Measurements from ENCODE around the gene KHK. TPM values are rescaled to one million over a fixed set of nuclear protein-coding genes. Genes with fewer than 3 reads are reported as not detected.

Gene KHK
- total and polyA plus RNA-seq, 8 donors = 5.1 to 16.2 (median 7.4) TPM

GRCh38 chr2:27092696-27093429 is 6.3 kb downstream of the KHK start:
- ATAC-seq (no peak), FAIRE-seq (no peak), DNase-seq (peak in 1 of 6 donors; percentile 70)
- Histone ChIP-seq H3K27me3 (no peaks in the 10 kb centered on the region), H3K27ac (no peak overlapping the region), H3K9me3 (no peaks in the 10 kb centered on the region), H3K4me1 (peaks cover 0 to 10% (median 8%) of the 10 kb centered on the region in 3 donors), H3K4me3 (no peak overlapping the region), H3K36me3 (no peaks in the 10 kb centered on the region)
- intact Hi-C loops (cut with DNase I) = loop anchor here in 1 of 3 donors (10.0 kb wide), 1 partner anchor 102 kb away; no protein-coding TSS in a partner anchor
- 44 to 55% methylated on average over 10 of the region's 10 CpGs for WGBS, 2 donors
- TF ChIP-seq, protein P1, sequence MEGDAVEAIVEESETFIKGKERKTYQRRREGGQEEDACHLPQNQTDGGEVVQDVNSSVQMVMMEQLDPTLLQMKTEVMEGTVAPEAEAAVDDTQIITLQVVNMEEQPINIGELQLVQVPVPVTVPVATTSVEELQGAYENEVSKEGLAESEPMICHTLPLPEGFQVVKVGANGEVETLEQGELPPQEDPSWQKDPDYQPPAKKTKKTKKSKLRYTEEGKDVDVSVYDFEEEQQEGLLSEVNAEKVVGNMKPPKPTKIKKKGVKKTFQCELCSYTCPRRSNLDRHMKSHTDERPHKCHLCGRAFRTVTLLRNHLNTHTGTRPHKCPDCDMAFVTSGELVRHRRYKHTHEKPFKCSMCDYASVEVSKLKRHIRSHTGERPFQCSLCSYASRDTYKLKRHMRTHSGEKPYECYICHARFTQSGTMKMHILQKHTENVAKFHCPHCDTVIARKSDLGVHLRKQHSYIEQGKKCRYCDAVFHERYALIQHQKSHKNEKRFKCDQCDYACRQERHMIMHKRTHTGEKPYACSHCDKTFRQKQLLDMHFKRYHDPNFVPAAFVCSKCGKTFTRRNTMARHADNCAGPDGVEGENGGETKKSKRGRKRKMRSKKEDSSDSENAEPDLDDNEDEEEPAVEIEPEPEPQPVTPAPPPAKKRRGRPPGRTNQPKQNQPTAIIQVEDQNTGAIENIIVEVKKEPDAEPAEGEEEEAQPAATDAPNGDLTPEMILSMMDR (IDR thresholded peaks at IDR 0.05) = no peak

DNA sequence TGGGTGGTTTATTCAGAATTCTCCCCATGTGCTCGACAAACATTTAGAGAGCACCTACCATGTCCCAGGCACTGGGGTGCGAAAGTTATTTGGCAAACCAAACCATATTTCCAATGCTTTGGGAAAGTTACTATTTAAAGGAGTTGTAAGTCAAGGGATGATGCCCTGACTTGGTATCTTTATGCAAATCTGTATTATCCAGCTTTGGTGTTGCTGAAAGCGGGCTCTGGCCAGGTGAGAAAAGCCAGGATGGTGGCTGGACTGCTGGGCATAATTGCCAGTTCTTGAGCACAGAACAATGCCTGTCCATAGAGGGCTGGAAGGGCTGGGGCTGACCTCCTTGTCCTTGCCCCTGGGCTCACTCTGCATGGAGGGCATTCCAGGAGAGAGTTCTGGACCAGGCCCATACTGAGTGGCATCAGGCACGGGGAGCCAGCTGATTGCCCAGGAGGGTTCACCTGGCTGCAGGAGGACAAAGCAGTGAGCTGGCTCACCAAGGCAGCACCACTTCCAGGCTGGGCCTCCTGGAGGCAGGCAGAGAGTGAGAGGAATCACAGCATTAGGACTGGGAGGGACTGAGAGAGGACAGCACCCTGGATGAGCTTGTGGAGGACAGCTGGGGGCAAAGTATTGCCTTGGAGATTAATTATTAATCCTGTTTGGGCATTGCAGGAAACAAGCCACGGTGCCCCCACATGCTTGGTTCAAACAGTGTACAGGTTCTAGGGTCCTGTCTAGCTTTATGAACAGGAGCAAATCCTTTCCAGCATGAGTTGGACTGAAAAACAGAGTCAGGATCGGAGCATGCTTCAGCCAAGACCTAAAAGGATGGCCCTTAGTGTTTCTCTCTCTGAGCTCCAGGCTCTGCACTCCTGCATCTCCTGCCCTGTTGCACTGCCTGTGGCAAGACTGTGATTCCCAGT is 7.1 kb downstream of the KHK start:
- ATAC-seq = no peak
- intact Hi-C loops (cut with DNase I) = loop anchor here in 1 of 3 donors (10.0 kb wide), 1 partner anchor 101 kb away; no protein-coding TSS in a partner anchor
- DNase-seq = no peak

DNA sequence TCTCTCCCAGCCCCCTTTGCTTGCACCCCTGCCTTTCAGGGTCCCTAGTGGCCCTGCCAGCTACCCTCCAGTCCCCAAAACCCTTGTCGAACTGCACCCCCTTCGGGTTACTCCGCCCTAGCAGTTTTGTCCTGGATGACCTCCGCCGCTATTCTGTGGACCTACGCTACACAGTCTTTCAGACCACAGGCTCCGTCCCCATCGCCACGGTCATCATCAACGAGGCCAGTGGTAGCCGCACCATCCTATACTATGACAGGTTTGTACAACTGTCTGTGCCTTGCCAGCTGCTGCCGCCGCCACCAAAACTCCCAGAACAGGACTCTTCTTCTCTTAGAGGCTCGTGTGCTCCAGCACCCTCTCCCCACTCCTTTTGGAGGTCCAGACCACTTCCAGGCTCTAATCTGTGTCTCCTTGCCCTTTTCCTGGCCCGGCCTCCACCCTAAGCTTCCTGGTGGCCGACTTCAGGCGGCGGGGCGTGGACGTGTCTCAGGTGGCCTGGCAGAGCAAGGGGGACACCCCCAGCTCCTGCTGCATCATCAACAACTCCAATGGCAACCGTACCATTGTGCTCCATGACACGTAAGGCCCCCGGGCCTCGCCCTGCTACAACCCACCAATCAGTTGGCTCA is 7.9 kb downstream of the KHK start:
- H3K27me3 ChIP-seq = no peaks in the 10 kb centered on the region
- FAIRE-seq (no peak), DNase-seq (peak in 1 of 6 donors; percentile 56), ATAC-seq (no peak)
- H3K4me3 ChIP-seq = no peak overlapping the region
- H3K27ac ChIP-seq = no peak overlapping the region
- H3K36me3 ChIP-seq = no peaks in the 10 kb centered on the region
- 93 to 95% methylated on average over 24 of the region's 24 CpGs for WGBS, 2 donors
- H3K4me1 ChIP-seq = peaks cover 0 to 10% (median 8%) of the 10 kb centered on the region in 3 donors
- intact Hi-C loops (cut with DNase I) = loop anchor here in 1 of 3 donors (10.0 kb wide), 1 partner anchor 100 kb away; no protein-coding TSS in a partner anchor
- TF ChIP-seq, protein P1 (IDR thresholded peaks at IDR 0.05) = no peak
- no peaks in the 10 kb centered on the region for H3K9me3 ChIP-seq

More for the DNA sequence above, 7.1 kb downstream of the KHK start:
- Histone ChIP-seq H3K9me3 (no peaks in the 10 kb centered on the region), H3K27ac (no peak overlapping the region), H3K4me1 (peaks cover 0 to 10% (median 8%) of the 10 kb centered on the region in 3 donors), H3K4me3 (no peak overlapping the region), H3K36me3 (no peaks in the 10 kb centered on the region), H3K27me3 (no peaks in the 10 kb centered on the region)
- WGBS, 2 donors = 80 to 82% methylated on average over 6 of the region's 6 CpGs
- TF ChIP-seq, protein P1 (IDR thresholded peaks at IDR 0.05) = no peak
- FAIRE-seq = no peak

DNA sequence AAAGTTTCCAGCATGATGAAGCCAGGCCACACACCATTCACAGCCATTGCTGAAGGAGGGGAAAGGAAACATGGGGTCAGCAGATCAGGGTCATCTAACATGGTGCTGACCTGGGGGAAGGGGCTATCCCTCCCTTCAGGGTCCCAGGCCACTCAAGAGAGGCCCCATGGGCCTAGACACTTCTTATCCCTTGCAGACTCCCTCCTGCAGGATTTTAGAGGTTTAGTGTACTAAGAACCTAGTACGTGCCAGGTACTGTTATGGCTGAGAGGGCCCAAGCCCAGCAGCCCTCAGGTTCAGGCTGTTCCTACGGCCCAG is 8.8 kb downstream of the KHK start:
- ATAC-seq = no peak
- H3K36me3 ChIP-seq = no peaks in the 10 kb centered on the region
- no peak for DNase-seq
- H3K27me3 ChIP-seq = no peaks in the 10 kb centered on the region
- WGBS, 2 donors = 80 to 92% methylated on average over 2 of the region's 2 CpGs
- H3K4me3 ChIP-seq = no peak overlapping the region
- FAIRE-seq = no peak
- H3K27ac ChIP-seq = no peak overlapping the region
- no peaks in the 10 kb centered on the region for H3K9me3 ChIP-seq
- intact Hi-C loops (cut with DNase I) = loop anchor here in 1 of 3 donors (10.0 kb wide), 1 partner anchor 99 kb away; no protein-coding TSS in a partner anchor
- peaks cover 0 to 10% (median 8%) of the 10 kb centered on the region in 3 donors for H3K4me1 ChIP-seq
- TF ChIP-seq, protein P1 (IDR thresholded peaks at IDR 0.05) = no peak

All from pancreas (tissue), 10 donors.